DOHH2 (cell line): ENCODE data around the gene SGCE.

Source experiments
- CTCF ChIP-seq: fragments of 200-600 bp; sonication (generic); IDR thresholded peaks from one replicate; pipeline ENCODE4 v1.5.1; 2014; ENCODE audit warnings: antibody characterized with exemption, mild to moderate bottlenecking, low read depth, low read length; ENCODE audit not compliant: poor library complexity, severe bottlenecking
- EZH2phosphoT487 ChIP-seq: fragments of 200-600 bp; sonication (generic); IDR thresholded peaks from 2 replicates; pipeline ENCODE4 v1.6.1; 2017; ENCODE audit warnings: borderline replicate concordance, mild to moderate bottlenecking, antibody characterized with exemption, low read length, moderate library complexity, mixed read lengths

DNA sequence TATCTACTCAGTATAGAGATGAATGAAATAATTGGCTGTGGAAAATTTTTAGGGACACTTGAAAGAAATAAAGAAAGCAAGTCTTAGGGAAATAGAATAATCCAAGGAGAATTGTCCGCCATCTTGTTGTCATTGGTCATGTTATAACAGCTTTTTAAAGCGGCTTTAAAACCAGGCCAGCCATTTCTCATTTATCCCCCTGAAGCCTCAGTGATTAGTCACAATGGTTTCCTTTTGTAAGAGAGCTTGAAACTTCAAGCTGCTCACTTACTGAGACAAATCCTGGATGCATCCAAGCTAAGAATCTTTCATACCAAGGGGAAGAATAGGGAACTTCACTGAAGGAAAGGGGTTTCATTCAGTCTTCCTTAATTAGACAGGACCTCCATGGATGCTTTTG is 67.9 kb downstream of the SGCE start:
- TF ChIP-seq CTCF (no peak), EZH2phosphoT487 (no peak)
